WTC11 (cell line): ENCODE measurements around the gene TSC22D3. TPM values are rescaled to one million over a fixed set of nuclear protein-coding genes. Genes with fewer than 3 reads are reported as not detected.

Experiments
- ATAC-seq: fragments of 200-7000 bp; cut with Tn5 transposase; 2 replicates; pipeline ENCODE4 v1.10.0; 2021; ENCODE audit warnings: mild to moderate bottlenecking, moderate library complexity
- CTCF ChIA-PET: fragments of 300-600 bp; sonication (Branson Sonifier 250); formaldehyde crosslinking; loops from one replicate; lab custom pipeline; 2021; ENCODE audit warnings: antibody characterized with exemption; lab: Charles Lee
- POLR2A ChIA-PET: fragments of 350-600 bp; sonication (Branson Sonifier 250); formaldehyde crosslinking; loops from one replicate; lab custom pipeline; 2021; ENCODE audit warnings: antibody characterized with exemption; lab: Charles Lee
- DNase-seq: peaks from one replicate; pipeline ENCODE4 v3.0.0; 2021; ENCODE audit warnings: low spot score
- H3K27ac Mint-ChIP-seq: 2 replicates; pipeline ENCODE4 v1.8.0; 2021; ENCODE audit warnings: mixed read lengths
- H3K27me3 Mint-ChIP-seq: 2 replicates; pipeline ENCODE4 v1.8.0; 2021; ENCODE audit warnings: low read depth, mild to moderate bottlenecking, moderate library complexity, mixed read lengths
- H3K36me3 Mint-ChIP-seq: 2 replicates; pipeline ENCODE4 v1.8.0; 2021; ENCODE audit warnings: mixed read lengths
- H3K4me1 Mint-ChIP-seq: 2 replicates; pipeline ENCODE4 v1.8.0; 2022; ENCODE audit warnings: mixed read lengths
- H3K4me3 Mint-ChIP-seq: 2 replicates; pipeline ENCODE4 v1.8.0; 2021; ENCODE audit warnings: mild to moderate bottlenecking, moderate library complexity, mixed read lengths
- H3K9me3 Mint-ChIP-seq: 2 replicates; pipeline ENCODE4 v1.8.0; 2021; ENCODE audit warnings: mixed read lengths
- E2F1 ChIP-seq: sonication (generic); formaldehyde crosslinking; IDR thresholded peaks from 2 replicates; pipeline ENCODE4 v1.8.0; 2022; ENCODE audit warnings: mild to moderate bottlenecking, missing genetic modification reagents
- FOXK1 ChIP-seq: sonication (generic); formaldehyde crosslinking; IDR thresholded peaks from 2 replicates; pipeline ENCODE4 v1.8.0; 2022; ENCODE audit warnings: mild to moderate bottlenecking, moderate library complexity, missing genetic modification reagents
- GABPB1 ChIP-seq: sonication (generic); formaldehyde crosslinking; IDR thresholded peaks from 2 replicates; pipeline ENCODE4 v1.8.1; 2023; ENCODE audit warnings: mild to moderate bottlenecking, missing genetic modification reagents
- GRHL2 ChIP-seq: fragments of 250-450 bp; sonication (Bioruptor Pico); IDR thresholded peaks from 2 replicates; pipeline ENCODE4 v1.8.0; 2022; ENCODE audit warnings: mild to moderate bottlenecking, moderate library complexity; ENCODE audit not compliant: insufficient replicate concordance, severe bottlenecking
- HMGXB4 ChIP-seq: sonication (generic); formaldehyde crosslinking; IDR thresholded peaks from 2 replicates; pipeline ENCODE4 v1.8.1; 2023; ENCODE audit warnings: mild to moderate bottlenecking, moderate library complexity, missing genetic modification reagents
- JUN ChIP-seq: sonication (generic); formaldehyde crosslinking; IDR thresholded peaks from 2 replicates; pipeline ENCODE4 v1.8.0; 2023; ENCODE audit warnings: mild to moderate bottlenecking, missing genetic modification reagents
- KAT7 ChIP-seq: sonication (generic); formaldehyde crosslinking; IDR thresholded peaks from 2 replicates; pipeline ENCODE4 v1.8.1; 2023; ENCODE audit warnings: missing genetic modification reagents, mild to moderate bottlenecking, borderline replicate concordance
- NR1H2 ChIP-seq: sonication (generic); formaldehyde crosslinking; IDR thresholded peaks from 2 replicates; pipeline ENCODE4 v1.9.0; 2021; ENCODE audit warnings: mild to moderate bottlenecking, moderate library complexity, missing genetic modification reagents
- NR3C1 ChIP-seq: sonication (generic); formaldehyde crosslinking; conservative IDR thresholded peaks from 2 replicates; pipeline ENCODE4 v1.8.1; 2023; ENCODE audit warnings: low read depth, mild to moderate bottlenecking, missing genetic modification reagents
- SMAD3 ChIP-seq: sonication (generic); formaldehyde crosslinking; IDR thresholded peaks from 2 replicates; pipeline ENCODE4 v1.8.0; 2022; ENCODE audit warnings: missing genetic modification reagents, mild to moderate bottlenecking, borderline replicate concordance
- SOX15 ChIP-seq: fragments of 250-450 bp; sonication (Bioruptor Pico); IDR thresholded peaks from 2 replicates; pipeline ENCODE4 v1.9.0; 2021; ENCODE audit warnings: mild to moderate bottlenecking
- TEAD4 ChIP-seq: sonication (generic); formaldehyde crosslinking; IDR thresholded peaks from 2 replicates; pipeline ENCODE4 v1.8.0; 2022; ENCODE audit warnings: mild to moderate bottlenecking, missing genetic modification reagents
- ZNF138 ChIP-seq: sonication (generic); formaldehyde crosslinking; conservative IDR thresholded peaks from 2 replicates; pipeline ENCODE4 v1.8.1; 2022; ENCODE audit warnings: mild to moderate bottlenecking, moderate library complexity, missing genetic modification reagents
- ZNF317 ChIP-seq: sonication (generic); formaldehyde crosslinking; IDR thresholded peaks from 2 replicates; pipeline ENCODE4 v1.8.1; 2023; ENCODE audit warnings: low read depth, mild to moderate bottlenecking, moderate library complexity, missing genetic modification reagents, borderline replicate concordance
- ZNF423 ChIP-seq: fragments of 250-450 bp; sonication (Bioruptor Pico); IDR thresholded peaks from 2 replicates; pipeline ENCODE4 v2.1.2; 2022; ENCODE audit warnings: mild to moderate bottlenecking, moderate library complexity
- ZNF671 ChIP-seq: fragments of 250-450 bp; sonication (Bioruptor Pico); IDR thresholded peaks from 2 replicates; pipeline ENCODE4 v1.8.0; 2021; ENCODE audit warnings: mild to moderate bottlenecking
- total RNA-seq: library from RNA; stranded (reverse); gene quantifications from 3 replicates; pipeline ENCODE4 v1.2.3, GENCODE V29; 2021
- TF ChIP-seq, protein P1 (sequence below): sonication (generic); formaldehyde crosslinking; IDR thresholded peaks from 2 replicates; pipeline ENCODE4 v1.8.1; 2022; ENCODE audit warnings: mild to moderate bottlenecking, missing genetic modification reagents, moderate library complexity, borderline replicate concordance
- TF ChIP-seq, protein P2 (sequence below): fragments of 200-600 bp; IDR thresholded peaks from 2 replicates; pipeline ENCODE4 v1.8.0; 2022; ENCODE audit warnings: antibody characterized with exemption
- TF ChIP-seq, protein P3 (sequence below): fragments of 250-450 bp; sonication (Bioruptor Pico); conservative IDR thresholded peaks from 2 replicates; pipeline ENCODE4 v1.9.0; 2021; ENCODE audit warnings: mild to moderate bottlenecking

The TSC22D3 gene
- total RNA-seq, 1 experiment from 2014 or later, result 15.7 TPM

- TF ChIP-seq, protein P1, sequence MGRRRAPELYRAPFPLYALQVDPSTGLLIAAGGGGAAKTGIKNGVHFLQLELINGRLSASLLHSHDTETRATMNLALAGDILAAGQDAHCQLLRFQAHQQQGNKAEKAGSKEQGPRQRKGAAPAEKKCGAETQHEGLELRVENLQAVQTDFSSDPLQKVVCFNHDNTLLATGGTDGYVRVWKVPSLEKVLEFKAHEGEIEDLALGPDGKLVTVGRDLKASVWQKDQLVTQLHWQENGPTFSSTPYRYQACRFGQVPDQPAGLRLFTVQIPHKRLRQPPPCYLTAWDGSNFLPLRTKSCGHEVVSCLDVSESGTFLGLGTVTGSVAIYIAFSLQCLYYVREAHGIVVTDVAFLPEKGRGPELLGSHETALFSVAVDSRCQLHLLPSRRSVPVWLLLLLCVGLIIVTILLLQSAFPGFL (CRISPR knock-in tag), result no peak
- TF ChIP-seq ZNF423 (CRISPR knock-in tag) (no peak), FOXK1 (no peak)
- TF ChIP-seq, protein P2, sequence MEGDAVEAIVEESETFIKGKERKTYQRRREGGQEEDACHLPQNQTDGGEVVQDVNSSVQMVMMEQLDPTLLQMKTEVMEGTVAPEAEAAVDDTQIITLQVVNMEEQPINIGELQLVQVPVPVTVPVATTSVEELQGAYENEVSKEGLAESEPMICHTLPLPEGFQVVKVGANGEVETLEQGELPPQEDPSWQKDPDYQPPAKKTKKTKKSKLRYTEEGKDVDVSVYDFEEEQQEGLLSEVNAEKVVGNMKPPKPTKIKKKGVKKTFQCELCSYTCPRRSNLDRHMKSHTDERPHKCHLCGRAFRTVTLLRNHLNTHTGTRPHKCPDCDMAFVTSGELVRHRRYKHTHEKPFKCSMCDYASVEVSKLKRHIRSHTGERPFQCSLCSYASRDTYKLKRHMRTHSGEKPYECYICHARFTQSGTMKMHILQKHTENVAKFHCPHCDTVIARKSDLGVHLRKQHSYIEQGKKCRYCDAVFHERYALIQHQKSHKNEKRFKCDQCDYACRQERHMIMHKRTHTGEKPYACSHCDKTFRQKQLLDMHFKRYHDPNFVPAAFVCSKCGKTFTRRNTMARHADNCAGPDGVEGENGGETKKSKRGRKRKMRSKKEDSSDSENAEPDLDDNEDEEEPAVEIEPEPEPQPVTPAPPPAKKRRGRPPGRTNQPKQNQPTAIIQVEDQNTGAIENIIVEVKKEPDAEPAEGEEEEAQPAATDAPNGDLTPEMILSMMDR, result no peak
Observed at GRCh38 chrX:107766470-107767150, 9.0 kb downstream of the TSC22D3 start (continued).

GRCh38 chrX:107764845-107765608 lies 10.6 kb downstream of the TSC22D3 start:
- no peak overlapping the region for H3K4me3 Mint-ChIP-seq
- ChIA-PET POLR2A (no interaction called here), CTCF (no interaction called here)
- no peaks in the 10 kb centered on the region for H3K36me3 Mint-ChIP-seq
- peaks cover 15% of the 10 kb centered on the region for H3K4me1 Mint-ChIP-seq
- no peaks in the 10 kb centered on the region for H3K9me3 Mint-ChIP-seq
- TF ChIP-seq ZNF138 (CRISPR knock-in tag) (no peak), FOXK1 (no peak), JUN (CRISPR knock-in tag) (no peak), NR1H2 (CRISPR knock-in tag) (no peak), HMGXB4 (CRISPR knock-in tag) (no peak), SMAD3 (no peak), SOX15 (no peak), E2F1 (CRISPR knock-in tag) (no peak), ZNF317 (CRISPR knock-in tag) (no peak), GABPB1 (CRISPR knock-in tag) (no peak), KAT7 (CRISPR knock-in tag) (no peak), GRHL2 (no peak), TEAD4 (CRISPR knock-in tag) (no peak), ZNF671 (CRISPR knock-in tag) (no peak), NR3C1 (CRISPR knock-in tag) (no peak)
- TF ChIP-seq, protein P3, sequence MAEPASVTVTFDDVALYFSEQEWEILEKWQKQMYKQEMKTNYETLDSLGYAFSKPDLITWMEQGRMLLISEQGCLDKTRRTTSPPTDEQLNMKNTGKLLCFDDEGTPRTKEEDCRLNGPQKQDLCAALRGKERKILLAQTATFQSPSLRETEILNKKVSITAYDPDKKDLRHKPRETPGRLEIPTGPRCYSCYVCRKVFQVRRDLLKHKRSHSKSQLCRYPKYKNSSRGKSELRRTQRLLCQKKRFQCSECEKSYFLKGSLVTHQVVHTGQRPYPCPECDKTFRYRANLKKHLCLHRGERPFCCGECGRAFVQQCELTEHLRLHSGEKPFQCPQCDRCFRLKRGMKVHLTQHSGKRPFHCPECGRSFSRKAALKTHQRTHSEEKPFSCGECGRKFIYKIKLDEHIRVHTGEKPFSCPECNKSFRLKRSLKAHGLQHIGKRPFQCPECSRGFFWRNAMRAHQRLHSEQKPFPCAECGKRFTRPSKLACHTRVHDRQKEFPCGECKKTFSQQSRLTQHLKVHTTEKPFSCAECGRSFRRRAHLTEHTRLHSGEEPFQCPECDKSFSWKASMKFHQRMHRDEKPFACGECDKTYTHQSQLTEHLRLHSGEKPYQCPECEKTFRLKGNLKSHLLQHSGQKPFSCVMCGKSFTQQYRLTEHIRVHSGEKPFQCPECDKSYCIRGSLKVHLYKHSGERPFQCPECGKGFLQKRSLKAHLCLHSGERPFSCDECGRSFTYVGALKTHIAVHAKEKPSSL, result no peak
- ATAC-seq (no peak), DNase-seq (no peak)
- peaks cover 3% of the 10 kb centered on the region for H3K27me3 Mint-ChIP-seq
- no peak overlapping the region for H3K27ac Mint-ChIP-seq
